H9 (cell line): ENCODE measurements around the gene ZBP1. TPM values are rescaled to one million over a fixed set of nuclear protein-coding genes. Genes with fewer than 3 reads are reported as not detected.

Experiments
- DNase-seq: peaks from one replicate; pipeline ENCODE4 v3.0.0-alpha.2; 2017
- H2AFZ ChIP-seq: one replicate; pipeline ENCODE4 v1.6.1; 2013; ENCODE audit warnings: mild to moderate bottlenecking, low read length, control low read depth, moderate library complexity
- H2AK5ac ChIP-seq: 2 replicates; pipeline ENCODE4 v1.6.1; 2013; ENCODE audit warnings: low read length, control low read depth, mixed read lengths; ENCODE audit not compliant: insufficient read length
- H2BK120ac ChIP-seq: one replicate; pipeline ENCODE4 v1.6.1; 2013; ENCODE audit warnings: low read depth, mild to moderate bottlenecking, low read length, control low read depth, inconsistent platforms; ENCODE audit not compliant: poor library complexity, severe bottlenecking
- H2BK12ac ChIP-seq: 2 replicates; pipeline ENCODE4 v1.6.1; 2013; ENCODE audit warnings: low read length, control low read depth, mixed read lengths, low read depth; ENCODE audit not compliant: insufficient read length
- H2BK15ac ChIP-seq: 2 replicates; pipeline ENCODE4 v1.6.1; 2013; ENCODE audit warnings: low read depth, low read length, control low read depth
- H2BK20ac ChIP-seq: one replicate; pipeline ENCODE4 v1.6.1; 2013; ENCODE audit warnings: low read depth, mild to moderate bottlenecking, low read length, control low read depth, inconsistent platforms; ENCODE audit not compliant: poor library complexity, severe bottlenecking
- H2BK5ac ChIP-seq: 2 replicates; pipeline ENCODE4 v1.6.1; 2013; ENCODE audit warnings: low read length, control low read depth, mixed read lengths; ENCODE audit not compliant: insufficient read length
- H3K14ac ChIP-seq: 2 replicates; pipeline ENCODE4 v1.6.1; 2013; ENCODE audit warnings: low read length, control low read depth; ENCODE audit not compliant: insufficient read depth
- H3K18ac ChIP-seq: 2 replicates; pipeline ENCODE4 v1.6.1; 2013; ENCODE audit warnings: low read depth, mild to moderate bottlenecking, mixed read lengths, low read length, control low read depth; ENCODE audit not compliant: insufficient read length
- H3K23ac ChIP-seq: 2 replicates; pipeline ENCODE4 v1.6.1; 2013; ENCODE audit warnings: low read length, control low read depth, mixed read lengths, low read depth; ENCODE audit not compliant: insufficient read length
- H3K23me2 ChIP-seq: 2 replicates; pipeline ENCODE4 v1.6.1; 2013; ENCODE audit warnings: low read depth, mild to moderate bottlenecking, mixed read lengths, low read length, control low read depth; ENCODE audit not compliant: insufficient read length, poor library complexity, severe bottlenecking
- H3K27ac ChIP-seq: 2 replicates; pipeline ENCODE4 v1.5.1; 2013; ENCODE audit warnings: low read length, control low read depth, mixed read lengths, low read depth; ENCODE audit not compliant: insufficient read length
- H3K27me3 ChIP-seq: 2 replicates; pipeline ENCODE4 v1.6.1; 2013; ENCODE audit warnings: low read length, control low read depth, inconsistent platforms; ENCODE audit not compliant: insufficient read depth
- H3K4ac ChIP-seq: 2 replicates; pipeline ENCODE4 v1.6.1; 2013; ENCODE audit warnings: low read depth, mild to moderate bottlenecking, control low read depth, inconsistent platforms, low read length, moderate library complexity
- H3K4me1 ChIP-seq: 2 replicates; pipeline ENCODE4 v1.6.1; 2013; ENCODE audit warnings: low read length, control low read depth, inconsistent platforms; ENCODE audit not compliant: insufficient read depth
- H3K4me2 ChIP-seq: 2 replicates; pipeline ENCODE4 v1.6.1; 2013; ENCODE audit warnings: low read length, control low read depth, mixed read lengths; ENCODE audit not compliant: insufficient read length, insufficient read depth
- H3K56ac ChIP-seq: 2 replicates; pipeline ENCODE4 v1.6.1; 2013; ENCODE audit warnings: low read depth, mild to moderate bottlenecking, mixed read lengths, low read length, control low read depth; ENCODE audit not compliant: insufficient read length
- H3K79me1 ChIP-seq: 2 replicates; pipeline ENCODE4 v1.6.1; 2013; ENCODE audit warnings: low read depth, mild to moderate bottlenecking, moderate library complexity, low read length, control low read depth, inconsistent platforms; ENCODE audit not compliant: insufficient read depth, poor library complexity, severe bottlenecking
- H3K79me2 ChIP-seq: 2 replicates; pipeline ENCODE4 v1.6.1; 2013; ENCODE audit warnings: low read length, control low read depth, inconsistent platforms; ENCODE audit not compliant: insufficient read depth
- H3K9ac ChIP-seq: 2 replicates; pipeline ENCODE4 v1.6.1; 2013; ENCODE audit warnings: low read length, control low read depth, mixed read lengths; ENCODE audit not compliant: insufficient read length; ENCODE audit errors: extremely low read depth
- H3K9me3 ChIP-seq: one replicate; pipeline ENCODE4 v1.6.1; 2013; ENCODE audit warnings: low read depth, low read length, inconsistent platforms; ENCODE audit not compliant: control insufficient read depth
- H3T11ph ChIP-seq: one replicate; pipeline ENCODE4 v1.6.1; 2013; ENCODE audit warnings: mild to moderate bottlenecking, low read length, control low read depth, inconsistent platforms
- H4K20me1 ChIP-seq: one replicate; pipeline ENCODE4 v1.6.1; 2013; ENCODE audit not compliant: control insufficient read depth, insufficient read length, insufficient read depth
- H4K5ac ChIP-seq: 2 replicates; pipeline ENCODE4 v1.6.1; 2013; ENCODE audit warnings: low read depth, mild to moderate bottlenecking, mixed read lengths, low read length, control low read depth; ENCODE audit not compliant: insufficient read length
- H4K8ac ChIP-seq: replicated peaks from 2 replicates; pipeline ENCODE4 v1.6.1; 2013; ENCODE audit warnings: low read length, control low read depth, mixed read lengths, low read depth; ENCODE audit not compliant: insufficient read length
- H4K91ac ChIP-seq: 2 replicates; pipeline ENCODE4 v1.6.1; 2013; ENCODE audit warnings: low read depth, mild to moderate bottlenecking, moderate library complexity, mixed read lengths, low read length, control low read depth; ENCODE audit not compliant: insufficient read length
- H3K27ac Mint-ChIP-seq, 3 experiments: 2 replicates in 2 of 3; 3 replicates in 1 of 3; pipeline ENCODE4 v1.8.0; 2020 to 2021; ENCODE audit warnings: mixed read lengths in 3 of 3, mild to moderate bottlenecking in 1 of 3, moderate library complexity in 1 of 3
- H3K27me3 Mint-ChIP-seq: 2 replicates; pipeline ENCODE4 v1.8.0; 2021; ENCODE audit warnings: low read depth, mild to moderate bottlenecking, moderate library complexity, mixed read lengths
- H3K36me3 Mint-ChIP-seq, 3 experiments: 2 replicates in 2 of 3; 3 replicates in 1 of 3; pipeline ENCODE4 v1.8.0; 2020 to 2021; ENCODE audit warnings: low read depth in 3 of 3, mixed read lengths in 3 of 3; ENCODE audit not compliant: insufficient read depth in 1 of 3
- H3K4me1 Mint-ChIP-seq, 2 experiments: 2 replicates each; pipeline ENCODE4 v1.8.0; 2020; ENCODE audit warnings: mixed read lengths in 2 of 2
- H3K4me3 Mint-ChIP-seq, 2 experiments: 2 replicates in 1 of 2; 3 replicates in 1 of 2; pipeline ENCODE4 v1.8.0; 2020 to 2021; ENCODE audit warnings: mild to moderate bottlenecking in 2 of 2, mixed read lengths in 2 of 2, moderate library complexity in 1 of 2
- H3K9me3 Mint-ChIP-seq, 2 experiments: 2 replicates in 1 of 2; 3 replicates in 1 of 2; pipeline ENCODE4 v1.8.0; 2020; ENCODE audit warnings: mild to moderate bottlenecking in 2 of 2, mixed read lengths in 2 of 2, moderate library complexity in 1 of 2
- CTCF ChIP-seq: fragments of 200-600 bp; sonication (generic); conservative IDR thresholded peaks from 3 replicates; pipeline ENCODE4 v1.8.0; 2021; ENCODE audit warnings: antibody characterized with exemption, mild to moderate bottlenecking
- whole genome bisulfite sequencing: extraction: QIAGEN DNeasy Blood & Tissue Kit; methylation state at CpG from one replicate; pipeline ENCODE4 v1.1.7; 2013; ENCODE audit warnings: missing lambda C conversion rate, low lambda C conversion rate, mixed read lengths; ENCODE audit not compliant: insufficient read length; ENCODE audit errors: extremely low coverage; 5-methylcytosine and 5-hydroxymethylcytosine counted together
- total RNA-seq: library from RNA; stranded (reverse); gene quantifications from 2 replicates; pipeline ENCODE4 v1.2.1, GENCODE V29; 2021

Gene ZBP1
- total RNA-seq, 1 experiment from 2014 or later: not detected

DNA sequence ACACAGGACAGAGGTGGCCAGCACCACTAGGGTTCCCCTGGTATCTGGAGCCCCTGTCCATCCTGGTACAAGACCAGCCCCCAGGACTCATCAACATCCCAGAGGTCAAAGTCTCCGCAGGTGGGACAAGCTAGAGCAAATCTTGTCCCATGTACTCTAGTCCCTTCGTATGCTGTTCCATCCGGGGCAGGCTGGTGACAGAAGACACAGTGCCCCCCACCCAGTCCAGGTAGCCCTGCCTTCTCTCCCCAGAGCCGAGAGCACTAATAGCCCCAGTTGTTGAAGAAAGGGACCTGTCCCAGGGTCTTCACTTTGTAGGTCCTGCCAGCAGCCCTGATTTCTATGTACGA lies 38.2 kb downstream of the ZBP1 start:
- DNase-seq: no peak
- no peak overlapping the region for H4K91ac ChIP-seq
- no peak overlapping the region for H3K18ac ChIP-seq
- no peak for TF ChIP-seq CTCF
- no peak overlapping the region for H2AK5ac ChIP-seq
- no peaks in the 10 kb centered on the region for H3K79me2 ChIP-seq
- H2BK20ac ChIP-seq: no peak overlapping the region
- no peak overlapping the region for H4K8ac ChIP-seq
- H3K27me3 ChIP-seq: no peaks in the 10 kb centered on the region
- no peak overlapping the region for H2BK12ac ChIP-seq
- H3K4ac ChIP-seq: no peak overlapping the region
- no peak overlapping the region for H2AFZ ChIP-seq
- no peak overlapping the region for H3K23ac ChIP-seq
- peaks cover 15% of the 10 kb centered on the region for H3K27me3 Mint-ChIP-seq
- peaks cover 0 to 4% of the 10 kb centered on the region in 2 experiments; a peak in 2 of 5 replicates for H3K9me3 Mint-ChIP-seq
- H3K27ac Mint-ChIP-seq: peak overlapping the region in 1 of 3 experiments; percentile 37; a peak in 1 of 7 replicates
- H2BK120ac ChIP-seq: no peak overlapping the region
- no peak overlapping the region for H4K5ac ChIP-seq
- H3K27ac ChIP-seq: no peak overlapping the region
- H3K79me1 ChIP-seq: no peaks in the 10 kb centered on the region
- H3K56ac ChIP-seq: no peak overlapping the region
- peaks cover 15 to 37% of the 10 kb centered on the region in 2 experiments for H3K4me1 Mint-ChIP-seq
- no peak overlapping the region for H3K4me3 Mint-ChIP-seq
- H4K20me1 ChIP-seq: no peaks in the 10 kb centered on the region
- no peak overlapping the region for H2BK15ac ChIP-seq
- H3K4me2 ChIP-seq: no peak overlapping the region
- H3K4me1 ChIP-seq: no peaks in the 10 kb centered on the region
- H3K36me3 Mint-ChIP-seq: no peaks in the 10 kb centered on the region
- H3K14ac ChIP-seq: no peak overlapping the region
- no peaks in the 10 kb centered on the region for H3K9me3 ChIP-seq
- no peak overlapping the region for H3K9ac ChIP-seq
- WGBS: no CpG with 5 or more reads among the region's 5 CpGs
- H3K23me2 ChIP-seq: no peaks in the 10 kb centered on the region
- H3T11ph ChIP-seq: no peak overlapping the region
- H2BK5ac ChIP-seq: no peak overlapping the region
